Type B pancreatic cell (in vitro differentiated cells): ENCODE data around the gene RSBN1L. TPM values are rescaled to one million over a fixed set of nuclear protein-coding genes. Genes with fewer than 3 reads are reported as not detected.
"Not testable (repeated sequence)": the region's sequence is repeated elsewhere in the genome, so short reads cannot be mapped to it uniquely, and the experiment has no call there.

Source experiments
- DNase-seq: peaks from one replicate; pipeline ENCODE4 v3.0.0; 2021; ENCODE audit warnings: mixed read lengths; ENCODE audit not compliant: unreplicated experiment; ENCODE audit errors: extremely low spot score
- H3K27ac Mint-ChIP-seq: 2 replicates; pipeline ENCODE4 v1.8.0; 2021; ENCODE audit warnings: mild to moderate bottlenecking, mixed read lengths
- H3K27me3 Mint-ChIP-seq: 2 replicates; pipeline ENCODE4 v1.8.0; 2021; ENCODE audit warnings: mixed read lengths
- H3K36me3 Mint-ChIP-seq: 2 replicates; pipeline ENCODE4 v1.8.0; 2021; ENCODE audit warnings: mixed read lengths
- H3K4me1 Mint-ChIP-seq: one replicate; pipeline ENCODE4 v1.8.0; 2021; ENCODE audit warnings: mixed read lengths; ENCODE audit not compliant: unreplicated experiment
- H3K4me3 Mint-ChIP-seq: 2 replicates; pipeline ENCODE4 v1.8.0; 2021; ENCODE audit warnings: mild to moderate bottlenecking, mixed read lengths
- H3K9me3 Mint-ChIP-seq: 2 replicates; pipeline ENCODE4 v1.8.0; 2021; ENCODE audit warnings: mixed read lengths
- long read RNA-seq: library from polyadenylated mRNA; unstranded; transcript quantifications from one replicate; pipeline ENCODE4 v2.0.0, GENCODE V29; 2020
- total RNA-seq: library from RNA; stranded (reverse); gene quantifications from 2 replicates; pipeline ENCODE4 v1.2.1, GENCODE V29; 2021; ENCODE audit warnings: low replicate concordance
- TF ChIP-seq, protein P1 (sequence below): fragments of 200-600 bp; sonication (generic); conservative IDR thresholded peaks from 2 replicates; pipeline ENCODE4 v1.5.0; 2021; ENCODE audit warnings: antibody characterized with exemption, mild to moderate bottlenecking

Gene RSBN1L
- total RNA-seq = 16.3 and 20.4 TPM in 2 replicates
- long read RNA-seq, partial matches to known transcripts = 0 of 1 reads
- long read RNA-seq, other reads (novel, unspliced or antisense) = 1 of 1 reads

DNA sequence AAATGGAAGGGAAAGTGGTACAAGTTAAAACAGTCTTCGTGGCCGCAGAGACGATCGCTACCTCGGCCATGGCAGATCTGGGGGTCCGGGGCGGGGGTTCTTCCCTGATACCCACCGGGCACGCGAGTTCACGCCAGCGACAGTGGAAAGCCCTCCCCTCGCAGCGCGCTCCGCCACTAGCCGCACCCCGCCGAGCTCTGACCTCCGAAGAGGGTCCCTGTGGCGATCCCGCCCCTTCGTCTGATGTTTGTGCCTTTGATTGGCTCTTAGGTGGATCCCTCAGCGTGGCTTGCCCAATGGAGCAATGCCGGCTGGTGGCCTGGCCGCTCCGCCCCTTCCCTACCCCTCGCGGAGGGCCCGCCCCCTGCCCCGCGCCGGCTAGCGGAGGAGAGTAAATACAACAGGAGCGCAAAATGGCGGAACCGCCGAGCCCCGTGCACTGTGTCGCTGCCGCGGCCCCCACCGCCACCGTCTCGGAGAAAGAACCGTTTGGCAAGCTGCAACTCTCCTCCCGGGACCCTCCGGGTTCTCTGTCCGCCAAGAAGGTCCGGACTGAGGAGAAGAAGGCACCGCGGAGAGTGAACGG lies at the start of gene RSBN1L:
Gene RSBN1L, plus strand, starts transcription at position 403 of the 586 bp plus-strand sequence. Its CDS starts 11 bp downstream, at position 414.
- H3K27ac Mint-ChIP-seq = peak within 1 kb of the TSS; percentile 97
- H3K27me3 Mint-ChIP-seq = no peaks in the 10 kb centered on the region
- peak within 1 kb of the TSS; percentile 99 for H3K4me3 Mint-ChIP-seq
- TF ChIP-seq, protein P1, sequence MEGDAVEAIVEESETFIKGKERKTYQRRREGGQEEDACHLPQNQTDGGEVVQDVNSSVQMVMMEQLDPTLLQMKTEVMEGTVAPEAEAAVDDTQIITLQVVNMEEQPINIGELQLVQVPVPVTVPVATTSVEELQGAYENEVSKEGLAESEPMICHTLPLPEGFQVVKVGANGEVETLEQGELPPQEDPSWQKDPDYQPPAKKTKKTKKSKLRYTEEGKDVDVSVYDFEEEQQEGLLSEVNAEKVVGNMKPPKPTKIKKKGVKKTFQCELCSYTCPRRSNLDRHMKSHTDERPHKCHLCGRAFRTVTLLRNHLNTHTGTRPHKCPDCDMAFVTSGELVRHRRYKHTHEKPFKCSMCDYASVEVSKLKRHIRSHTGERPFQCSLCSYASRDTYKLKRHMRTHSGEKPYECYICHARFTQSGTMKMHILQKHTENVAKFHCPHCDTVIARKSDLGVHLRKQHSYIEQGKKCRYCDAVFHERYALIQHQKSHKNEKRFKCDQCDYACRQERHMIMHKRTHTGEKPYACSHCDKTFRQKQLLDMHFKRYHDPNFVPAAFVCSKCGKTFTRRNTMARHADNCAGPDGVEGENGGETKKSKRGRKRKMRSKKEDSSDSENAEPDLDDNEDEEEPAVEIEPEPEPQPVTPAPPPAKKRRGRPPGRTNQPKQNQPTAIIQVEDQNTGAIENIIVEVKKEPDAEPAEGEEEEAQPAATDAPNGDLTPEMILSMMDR = peak; percentile 61
- H3K9me3 Mint-ChIP-seq = peaks cover 6% of the 10 kb centered on the region
- peaks cover 29% of the 10 kb centered on the region for H3K4me1 Mint-ChIP-seq
- DNase-seq = peak; percentile 98
- H3K36me3 Mint-ChIP-seq = peaks cover 12% of the 10 kb centered on the region

DNA sequence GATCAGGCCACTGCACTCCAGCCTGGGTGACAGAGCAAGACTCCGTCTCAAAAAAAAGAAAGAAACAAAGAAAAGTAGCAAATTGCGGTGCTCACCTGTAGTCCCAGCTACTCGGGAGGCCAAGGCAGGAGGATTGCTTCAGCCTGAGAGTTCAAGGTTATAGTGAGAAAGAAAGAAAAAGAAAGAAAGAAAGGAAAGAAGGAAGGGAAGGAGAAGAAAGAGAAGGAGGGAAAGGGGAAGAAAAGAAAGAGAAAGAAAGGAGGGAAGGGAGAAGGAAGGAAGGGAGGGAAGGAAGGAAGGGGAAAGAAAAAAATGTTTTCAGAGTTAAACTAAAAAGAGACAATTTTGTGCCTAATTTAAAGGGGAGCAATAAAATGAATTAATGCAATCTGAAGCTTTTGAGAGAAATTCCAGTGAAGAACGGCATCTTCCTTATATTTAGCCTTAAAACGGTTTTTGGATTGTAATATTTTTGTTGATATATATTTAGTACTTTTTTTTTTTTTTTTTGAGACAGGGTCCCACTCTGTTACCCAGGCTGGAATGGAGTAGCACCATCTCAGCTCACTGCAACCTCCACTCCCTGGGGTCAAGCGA lies 47.4 kb upstream of the RSBN1L start:
- peaks cover 4% of the 10 kb centered on the region for H3K4me1 Mint-ChIP-seq
- peak overlapping the region; percentile 55 for H3K27ac Mint-ChIP-seq
- peaks cover 6% of the 10 kb centered on the region for H3K36me3 Mint-ChIP-seq
- TF ChIP-seq, protein P1 = no peak
- no peak for DNase-seq
- H3K4me3 Mint-ChIP-seq = no peak overlapping the region
- H3K9me3 Mint-ChIP-seq = no peaks in the 10 kb centered on the region
- H3K27me3 Mint-ChIP-seq = no peaks in the 10 kb centered on the region

DNA sequence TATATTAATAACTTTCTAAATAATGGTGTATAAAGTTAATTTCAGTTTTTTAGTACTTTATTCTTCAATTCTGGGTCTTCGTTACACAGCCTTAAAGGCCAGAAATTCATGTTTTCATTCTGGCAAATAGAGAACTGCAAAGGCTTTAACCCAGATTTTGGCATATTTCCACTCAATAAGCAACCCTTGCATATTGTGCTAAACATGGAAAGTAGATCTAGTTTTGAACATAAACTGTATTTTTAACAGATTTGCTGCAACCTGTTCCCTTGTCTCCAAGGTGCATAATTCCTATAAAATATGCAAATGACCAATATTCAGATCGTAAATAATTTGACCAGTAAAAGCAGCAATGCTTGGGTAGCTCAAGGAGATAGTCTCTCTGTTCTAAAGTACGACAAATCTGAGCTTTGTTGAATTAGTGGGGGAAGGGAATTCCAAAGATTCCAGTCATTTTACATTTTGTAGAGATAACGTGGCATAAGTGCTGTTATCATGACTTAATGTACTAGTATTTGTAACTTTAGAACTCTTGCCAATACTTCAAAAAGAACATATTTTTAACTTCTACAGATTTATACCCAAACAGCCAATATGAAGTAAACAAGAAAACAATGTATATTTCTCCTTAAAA lies 46.4 kb upstream of the RSBN1L start:
- Mint-ChIP-seq H3K27ac (no peak overlapping the region), H3K36me3 (no peaks in the 10 kb centered on the region), H3K4me1 (peaks cover 4% of the 10 kb centered on the region), H3K27me3 (no peaks in the 10 kb centered on the region), H3K9me3 (no peaks in the 10 kb centered on the region), H3K4me3 (no peak overlapping the region)
- TF ChIP-seq, protein P1 = no peak
- DNase-seq = no peak

DNA sequence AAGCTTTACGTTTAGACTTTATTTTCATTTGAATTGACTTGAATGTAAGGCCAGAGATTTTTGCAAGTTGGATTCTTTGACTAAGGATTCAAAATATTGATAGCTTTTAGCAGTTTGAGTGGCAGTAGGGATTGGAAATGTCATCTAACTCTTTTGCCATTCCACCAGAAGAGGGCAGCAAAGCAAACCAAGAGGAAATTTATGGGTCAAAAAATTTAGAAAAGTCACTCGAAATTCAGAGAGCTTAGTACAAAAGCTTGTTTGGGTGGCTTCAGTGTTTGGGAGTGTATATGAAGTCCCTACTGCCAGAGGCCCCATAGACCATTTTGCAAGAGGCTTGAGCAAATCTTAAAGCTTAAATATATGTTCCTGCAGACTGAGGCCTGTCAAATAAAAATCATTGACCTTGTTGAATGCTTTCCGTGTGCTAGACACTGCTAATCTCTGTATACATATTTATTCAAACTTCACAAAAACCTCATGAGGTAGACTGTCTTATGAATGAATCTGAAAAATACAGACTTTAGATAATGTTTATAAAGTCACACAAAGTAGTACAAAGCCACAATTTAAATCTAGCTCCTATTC lies 44.6 kb upstream of the RSBN1L start:
- TF ChIP-seq, protein P1 = peak; percentile 85
- DNase-seq = no peak
- no peak overlapping the region for H3K4me3 Mint-ChIP-seq
- no peaks in the 10 kb centered on the region for H3K36me3 Mint-ChIP-seq
- H3K27me3 Mint-ChIP-seq = no peaks in the 10 kb centered on the region
- peaks cover 4% of the 10 kb centered on the region for H3K4me1 Mint-ChIP-seq
- no peak overlapping the region for H3K27ac Mint-ChIP-seq
- H3K9me3 Mint-ChIP-seq = no peaks in the 10 kb centered on the region

DNA sequence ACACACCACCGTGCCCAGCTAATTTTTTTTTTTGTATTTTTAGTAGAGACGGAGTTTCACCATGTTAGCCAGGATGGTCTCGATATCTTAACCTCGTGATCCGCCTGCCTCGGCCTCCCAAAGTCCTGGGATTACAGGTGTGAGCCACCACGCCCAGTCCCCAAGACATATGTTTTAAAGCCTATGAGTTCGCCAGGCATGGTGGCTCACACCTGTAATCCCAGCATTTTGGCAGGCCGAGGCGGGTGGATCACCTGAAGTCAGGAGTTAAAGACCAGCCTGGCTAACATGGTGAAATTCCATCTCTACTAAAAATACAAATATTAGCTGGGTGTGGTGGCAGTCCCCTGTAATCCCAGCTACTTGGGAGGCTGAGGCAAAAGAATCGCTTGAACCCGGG lies 43.4 kb upstream of the RSBN1L start:
- H3K4me3 Mint-ChIP-seq, H3K4me1 Mint-ChIP-seq, H3K9me3 Mint-ChIP-seq, H3K36me3 Mint-ChIP-seq, DNase-seq, H3K27me3 Mint-ChIP-seq, H3K27ac Mint-ChIP-seq: not testable (repeated sequence)

DNA sequence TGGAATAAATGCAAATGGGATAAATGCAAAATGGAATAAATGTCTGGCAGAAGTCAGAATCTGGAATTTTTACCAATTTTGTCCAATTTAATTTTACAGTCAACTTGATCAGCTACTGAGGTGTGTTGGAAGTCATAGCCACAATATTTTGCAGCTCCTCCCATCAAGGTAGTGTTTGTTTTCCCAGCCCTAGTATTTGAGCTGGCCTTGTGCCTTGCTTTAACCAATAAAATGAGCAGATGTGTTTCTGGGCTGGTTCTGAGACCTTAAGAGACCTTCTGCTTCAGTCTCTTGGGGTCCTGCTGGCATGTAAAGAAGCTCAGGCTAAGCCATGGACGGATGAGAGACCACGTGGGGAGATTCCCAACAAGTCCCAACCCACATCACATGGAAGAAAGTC lies 42.7 kb upstream of the RSBN1L start:
- H3K4me3 Mint-ChIP-seq = no peak overlapping the region
- H3K4me1 Mint-ChIP-seq = peaks cover 4% of the 10 kb centered on the region
- H3K27me3 Mint-ChIP-seq = no peaks in the 10 kb centered on the region
- H3K9me3 Mint-ChIP-seq = no peaks in the 10 kb centered on the region
- TF ChIP-seq, protein P1 = no peak
- H3K27ac Mint-ChIP-seq = no peak overlapping the region
- H3K36me3 Mint-ChIP-seq = peaks cover 4% of the 10 kb centered on the region
- no peak for DNase-seq
